Ishikawa (cell line): ENCODE measurements around the gene TMCC3.

Experiments used
- CEBPB ChIP-seq: IDR thresholded peaks from 2 replicates; pipeline ENCODE4 v1.6.1; 2012
- CREB1 ChIP-seq: IDR thresholded peaks from 2 replicates; pipeline ENCODE4 v1.6.1; 2012; ENCODE audit warnings: low read depth
- EGR1 ChIP-seq: IDR thresholded peaks from 2 replicates; pipeline ENCODE4 v1.6.1; 2012
- EP300 ChIP-seq: IDR thresholded peaks from 2 replicates; pipeline ENCODE4 v1.6.1; 2012; ENCODE audit warnings: borderline replicate concordance
- FOXM1 ChIP-seq: IDR thresholded peaks from 2 replicates; pipeline ENCODE4 v1.6.1; 2012; ENCODE audit warnings: low read depth, borderline replicate concordance
- MAX ChIP-seq: IDR thresholded peaks from 2 replicates; pipeline ENCODE4 v1.6.1; 2012
- NFIC ChIP-seq: IDR thresholded peaks from 2 replicates; pipeline ENCODE4 v1.6.1; 2012
- RAD21 ChIP-seq: IDR thresholded peaks from 2 replicates; pipeline ENCODE4 v1.6.1; 2012; ENCODE audit warnings: low read depth
- REST ChIP-seq: IDR thresholded peaks from 2 replicates; pipeline ENCODE4 v1.6.1; 2012; ENCODE audit warnings: low read depth, mild to moderate bottlenecking
- TAF1 ChIP-seq: IDR thresholded peaks from 2 replicates; pipeline ENCODE4 v1.6.1; 2012; ENCODE audit warnings: low read depth, mild to moderate bottlenecking
- TCF12 ChIP-seq: IDR thresholded peaks from 2 replicates; pipeline ENCODE4 v1.6.1; 2012; ENCODE audit warnings: low read depth
- TEAD4 ChIP-seq: IDR thresholded peaks from 2 replicates; pipeline ENCODE4 v1.6.1; 2012
- USF1 ChIP-seq: IDR thresholded peaks from 2 replicates; pipeline ENCODE4 v1.6.1; 2012
- YY1 ChIP-seq: IDR thresholded peaks from 2 replicates; pipeline ENCODE4 v1.6.1; 2012; ENCODE audit warnings: low read depth
- ZBTB7A ChIP-seq: IDR thresholded peaks from 2 replicates; pipeline ENCODE4 v1.6.1; 2012; ENCODE audit warnings: low read depth

Gene TMCC3

GRCh38 chr12:94557746-94558295, 92.5 kb downstream of the TMCC3 start:
- TF ChIP-seq TCF12 = no peak
- no peak for TF ChIP-seq FOXM1
- TF ChIP-seq USF1 = no peak
- no peak for TF ChIP-seq NFIC
- TF ChIP-seq TEAD4 = no peak
- TF ChIP-seq EP300 = no peak
- no peak for TF ChIP-seq TAF1
- no peak for TF ChIP-seq CREB1

GRCh38 chr12:94555687-94556086, 94.7 kb downstream of the TMCC3 start:
- TF ChIP-seq YY1 = no peak
- TF ChIP-seq RAD21 = no peak

- no peak for TF ChIP-seq CREB1
- no peak for TF ChIP-seq NFIC
- TF ChIP-seq USF1 = no peak
- no peak for TF ChIP-seq CEBPB
- TF ChIP-seq TEAD4 = no peak
- TF ChIP-seq FOXM1 = no peak
- TF ChIP-seq MAX = no peak
- no peak for TF ChIP-seq YY1
- no peak for TF ChIP-seq ZBTB7A
These were observed 96.5 kb downstream of the TMCC3 start for GRCh38 chr12:94553875-94554274.

- TF ChIP-seq NFIC (peak; percentile 21; the same call in 1 of the 2 replicates), ZBTB7A (no peak), EP300 (peak; percentile 46; the same call in 1 of the 2 replicates)
These were observed 97.2 kb downstream of the TMCC3 start for GRCh38 chr12:94553130-94553519.

GRCh38 chr12:94551810-94552209, 98.5 kb downstream of the TMCC3 start:
- TF ChIP-seq MAX (no peak), RAD21 (no peak), NFIC (no peak), CEBPB (no peak), REST (no peak), TEAD4 (no peak), EP300 (no peak), CREB1 (no peak)

GRCh38 chr12:94550964-94551363, 99.4 kb downstream of the TMCC3 start:
- TF ChIP-seq ZBTB7A = no peak

- TF ChIP-seq CREB1 (no peak), USF1 (peak; percentile 49), YY1 (peak; percentile 69), TCF12 (no peak), MAX (0 out of 2 replicates have a peak, but pooled peaks have one; percentile 26), TAF1 (no peak), RAD21 (peak; percentile 92)
These were observed 104.2 kb downstream of the TMCC3 start for GRCh38 chr12:94545935-94546771.

GRCh38 chr12:94544355-94544754, 106.0 kb downstream of the TMCC3 start:
- no peak for TF ChIP-seq CEBPB
- TF ChIP-seq RAD21 = no peak
- no peak for TF ChIP-seq TEAD4
- no peak for TF ChIP-seq EP300
- no peak for TF ChIP-seq USF1
- TF ChIP-seq REST = no peak
- TF ChIP-seq NFIC = no peak
- no peak for TF ChIP-seq EGR1
- TF ChIP-seq TCF12 = no peak
- no peak for TF ChIP-seq FOXM1
- TF ChIP-seq CREB1 = no peak
- no peak for TF ChIP-seq ZBTB7A
